ENCODE data around the gene UNC13A. TPM values are rescaled to one million over a fixed set of nuclear protein-coding genes. Genes with fewer than 3 reads are reported as not detected.

Gene UNC13A
- total and polyA plus RNA-seq, 2 of the 13 experiments (the other 11 are each of a cell fraction or from before 2014, with no cell fraction given), result 0.11 to 0.45 TPM

- Histone ChIP-seq H3K4me2 (ENCODE audit: low read depth, low read length) (no peak overlapping the region), H3K36me3 (replicated peaks in 1 of 2; ENCODE audit: control insufficient read depth in 1 of 2, insufficient read depth in 2 of 2, low read length in 2 of 2) (no peaks in the 10 kb centered on the region), H3K27ac (ENCODE audit: extremely low read length, insufficient read depth, low read length) (no peak overlapping the region), H3K27me3 (ENCODE audit: control insufficient read depth in 1 of 2, insufficient read depth in 2 of 2, low read length in 2 of 2) (peaks cover 3 to 38% of the 10 kb centered on the region in 2 experiments; a peak in 3 of 5 replicates), H3K9me3 (ENCODE audit: low read length) (no peaks in the 10 kb centered on the region), H3K9ac (ENCODE audit: insufficient read depth, low read depth, low read length) (no peak overlapping the region), H3K79me2 (ENCODE audit: insufficient read depth, low read length) (no peaks in the 10 kb centered on the region), H3K4me3 (replicated peaks in 1 of 3; ENCODE audit: insufficient read depth in 1 of 3, low read depth in 2 of 3, low read length in 3 of 3) (no peak overlapping the region), H4K20me1 (ENCODE audit: insufficient read depth, low read length) (no peaks in the 10 kb centered on the region), H2AFZ (ENCODE audit: low read length) (no peak overlapping the region), H3K4me1 (ENCODE audit: insufficient read depth, low read length) (peaks cover 40% of the 10 kb centered on the region)
- TF ChIP-seq ZNF567 (CRISPR knock-in tag; IDR thresholded peaks at IDR 0.05; ENCODE audit: borderline replicate concordance), result no peak
- TF ChIP-seq ZNF672 (CRISPR knock-in tag; IDR thresholded peaks at IDR 0.05), result no peak
- no peak for TF ChIP-seq ZSCAN21 (CRISPR knock-in tag; IDR thresholded peaks at IDR 0.05; ENCODE audit: borderline replicate concordance)
- intact Hi-C loops (cut with micrococcal nuclease; ENCODE audit: unreplicated experiment) (no loop called here), in situ Hi-C loops (cut with HindIII; ENCODE audit: extremely low pct_ligation_motif_present, low pct_unique_long_range_greater_than_20kb) (no loop called here)
- WGBS (ENCODE audit: low lambda C conversion rate), result 14% methylated on average over 8 of the region's 8 CpGs
- FAIRE-seq (no peak), ATAC-seq (no peak), DNase-seq (ENCODE audit: low spot score) (no peak)
- BruUV-seq (replicated peaks), result no TSS peak
- POLR2A ChIA-PET, result interaction anchor here (0.6 kb wide), 1 partner anchor 188 kb away, joined by 4 read pairs; no protein-coding TSS in a partner anchor
- CTCF ChIA-PET (ENCODE audit: low intra/inter-chr PET ratio, low total read pairs), result no interaction called here
These were observed 83.7 kb downstream of the UNC13A start for GRCh38 chr19:17604372-17605025.

GRCh38 chr19:17602872-17603510 is 85.2 kb downstream of the UNC13A start:
- no peaks in the 10 kb centered on the region for H3K79me2 ChIP-seq (ENCODE audit: insufficient read depth, low read length)
- no peaks in the 10 kb centered on the region for H3K36me3 ChIP-seq (replicated peaks in 1 of 2; ENCODE audit: control insufficient read depth in 1 of 2, insufficient read depth in 2 of 2, low read length in 2 of 2)
- no peak overlapping the region for H3K27ac ChIP-seq (ENCODE audit: extremely low read length, insufficient read depth, low read length)
- DNase-seq (ENCODE audit: low spot score), result no peak
- WGBS (ENCODE audit: low lambda C conversion rate), result 23% methylated on average over 7 of the region's 7 CpGs
- TF ChIP-seq HNF1A (IDR thresholded peaks at IDR 0.05; ENCODE audit: low read depth) (no peak), HNF1A (CRISPR knock-in tag; IDR thresholded peaks at IDR 0.05; ENCODE audit: borderline replicate concordance) (no peak), CEBPB (IDR thresholded peaks at IDR 0.05; ENCODE audit: borderline replicate concordance, low read depth, low read length) (no peak), ZNF256 (CRISPR knock-in tag; conservative IDR thresholded peaks at IDR 0.05) (no peak), ZNF7 (CRISPR knock-in tag; IDR thresholded peaks at IDR 0.05) (no peak)
- H2AFZ ChIP-seq (ENCODE audit: low read length), result no peak overlapping the region
- H3K4me2 ChIP-seq (ENCODE audit: low read depth, low read length), result no peak overlapping the region
- no peak overlapping the region for H3K4me3 ChIP-seq (replicated peaks in 1 of 3; ENCODE audit: insufficient read depth in 1 of 3, low read depth in 2 of 3, low read length in 3 of 3)
- no peak overlapping the region for H3K9ac ChIP-seq (ENCODE audit: insufficient read depth, low read depth, low read length)
- H3K4me1 ChIP-seq (ENCODE audit: insufficient read depth, low read length), result peaks cover 40% of the 10 kb centered on the region
- BruUV-seq (replicated peaks), result no TSS peak
- H3K27me3 ChIP-seq (ENCODE audit: control insufficient read depth in 1 of 2, insufficient read depth in 2 of 2, low read length in 2 of 2), result peaks cover 3 to 44% of the 10 kb centered on the region in 2 experiments; a peak in 3 of 5 replicates
- ChIA-PET POLR2A (no interaction called here), CTCF (ENCODE audit: low intra/inter-chr PET ratio, low total read pairs) (no interaction called here)
- ATAC-seq, result no peak
- no peaks in the 10 kb centered on the region for H4K20me1 ChIP-seq (ENCODE audit: insufficient read depth, low read length)
- in situ Hi-C loops (cut with HindIII; ENCODE audit: extremely low pct_ligation_motif_present, low pct_unique_long_range_greater_than_20kb), result no loop called here
- no peak for FAIRE-seq
- intact Hi-C loops (cut with micrococcal nuclease; ENCODE audit: unreplicated experiment), result no loop called here
- no peaks in the 10 kb centered on the region for H3K9me3 ChIP-seq (ENCODE audit: low read length)

Measured in HepG2 (cell line).